ENCODE results near the gene CACNG8. TPM values are rescaled to one million over a fixed set of nuclear protein-coding genes. Genes with fewer than 3 reads are reported as not detected.

Gene CACNG8
- total RNA-seq: not detected in 2 replicates

GRCh38 chr19:53962887-53963431 is at the start of gene CACNG8:
CACNG8 (plus strand) TSS chr19:53962937.

GRCh38 chr19:53991224-53992113 is 28.7 kb downstream of the CACNG8 start, which contains the start of gene CACNG6:
CACNG6 (plus strand) TSS chr19:53991637; CDS start chr19:53992878, 1,241 bp downstream.

Small RNA genes lying within 50 kb of the gene (small RNA-seq; reads per million reads assigned to genes)
- gene AC012314.20: not detected

Other genes with a start within 250 kb of the CACNG8 start
- not detected in 2 replicates for gene NLRP12, start 138.6 kb upstream of the CACNG8 start, total RNA-seq
- 30.8 and 31.2 TPM in 2 replicates for gene MYADM, start 95.1 kb upstream of the CACNG8 start, total RNA-seq
- not detected in 2 replicates for gene PRKCG, start 80.7 kb upstream of the CACNG8 start, total RNA-seq
- not detected in 2 replicates for gene CACNG7, start 53.7 kb upstream of the CACNG8 start, total RNA-seq
- not detected in 2 replicates for gene CACNG6, start 28.7 kb downstream of the CACNG8 start, total RNA-seq
- gene VSTM1, start 101.0 kb downstream of the CACNG8 start, total RNA-seq: not detected in 2 replicates
- not detected in 2 replicates for gene TARM1, start 118.4 kb downstream of the CACNG8 start, total RNA-seq
- 0.11 and 0.39 TPM in 2 replicates for gene OSCAR, start 137.9 kb downstream of the CACNG8 start, total RNA-seq
- gene NDUFA3, start 139.9 kb downstream of the CACNG8 start, total RNA-seq: 8.8 and 12.0 TPM in 2 replicates
- gene TFPT, start 152.7 kb downstream of the CACNG8 start, total RNA-seq: 8.4 and 9.1 TPM in 2 replicates
- gene PRPF31, start 152.8 kb downstream of the CACNG8 start, total RNA-seq: 36.2 and 39.2 TPM in 2 replicates
- gene CNOT3, start 174.8 kb downstream of the CACNG8 start, total RNA-seq: 6.9 and 9.7 TPM in 2 replicates
- 3.9 and 5.7 TPM in 2 replicates for gene LENG1, start 196.8 kb downstream of the CACNG8 start, total RNA-seq
- 1.0 TPM in 1 of 2 replicates, not detected in the other for gene TMC4, start 210.2 kb downstream of the CACNG8 start, total RNA-seq
- gene MBOAT7, start 226.6 kb downstream of the CACNG8 start, total RNA-seq: 25.2 and 25.8 TPM in 2 replicates
- gene TSEN34, start 228.4 kb downstream of the CACNG8 start, total RNA-seq: 34.3 and 37.2 TPM in 2 replicates
- 1,386 and 1,444 TPM in 2 replicates for gene RPS9, start 237.9 kb downstream of the CACNG8 start, total RNA-seq

Data from articular chondrocyte of knee joint (primary cell).